Activated T-helper 1 cell treated with anti-CD3 and anti-CD28 coated beads, Interleukin-12 subunit alpha, Interleukin-12 subunit beta, Interleukin-2, Interleukin-4 antibody, amounts not matched to agents 30 ng/mL and 10 ng/mL and 1 ng/mL, durations not matched to agents 14 hours and 24 hours and 36 hours (primary cell): Measurements from ENCODE around the gene FAM156A. TPM values are rescaled to one million over a fixed set of nuclear protein-coding genes. Genes with fewer than 3 reads are reported as not detected.
"Not testable (repeated sequence)": the region's sequence is repeated elsewhere in the genome, so short reads cannot be mapped to it uniquely, and the experiment has no call there.

ENCODE experiments used
- DNase-seq: peaks from one replicate; pipeline ENCODE4 v3.0.0; 2021; ENCODE audit warnings: low spot score
- H3K27ac Mint-ChIP-seq: one replicate; pipeline ENCODE4 v1.8.0; 2021; ENCODE audit warnings: mild to moderate bottlenecking, mixed read lengths
- H3K27me3 Mint-ChIP-seq: one replicate; pipeline ENCODE4 v1.8.0; 2022; ENCODE audit warnings: mild to moderate bottlenecking, moderate library complexity, mixed read lengths; ENCODE audit not compliant: insufficient read depth
- H3K36me3 Mint-ChIP-seq: one replicate; pipeline ENCODE4 v1.8.0; 2021; ENCODE audit warnings: low read depth, mixed read lengths
- H3K4me1 Mint-ChIP-seq: one replicate; pipeline ENCODE4 v1.8.0; 2021; ENCODE audit warnings: low read depth, mixed read lengths
- H3K4me3 Mint-ChIP-seq: one replicate; pipeline ENCODE4 v1.8.0; 2021; ENCODE audit warnings: mild to moderate bottlenecking, moderate library complexity, mixed read lengths
- H3K9me3 Mint-ChIP-seq: one replicate; pipeline ENCODE4 v1.8.0; 2021; ENCODE audit warnings: mixed read lengths
- intact Hi-C: fragments of 100-400 bp; cut with micrococcal nuclease; formaldehyde crosslinking; loops from one replicate; pipeline ENCODE4 v1.15.1; 2024
- total RNA-seq: library from RNA; stranded (reverse); gene quantifications from 2 replicates; pipeline ENCODE4 v1.2.3, GENCODE V29; 2022

Gene FAM156A
- total RNA-seq, 1 donor from 2014 or later = 24.1 TPM

GRCh38 chrX:52947501-52947900, 10.8 kb downstream of the FAM156A start:
- intact Hi-C loops, H3K9me3 Mint-ChIP-seq, H3K4me1 Mint-ChIP-seq, H3K27me3 Mint-ChIP-seq, DNase-seq, H3K4me3 Mint-ChIP-seq, H3K27ac Mint-ChIP-seq, H3K36me3 Mint-ChIP-seq: not testable (repeated sequence)

GRCh38 chrX:52945838-52946494, 12.4 kb downstream of the FAM156A start:
- H3K27me3 Mint-ChIP-seq, DNase-seq, H3K9me3 Mint-ChIP-seq, H3K4me1 Mint-ChIP-seq, H3K27ac Mint-ChIP-seq, H3K4me3 Mint-ChIP-seq, H3K36me3 Mint-ChIP-seq, intact Hi-C loops: not testable (repeated sequence)

GRCh38 chrX:52941728-52942127, 16.6 kb downstream of the FAM156A start:
- H3K4me1 Mint-ChIP-seq, H3K36me3 Mint-ChIP-seq, DNase-seq, H3K9me3 Mint-ChIP-seq, H3K27ac Mint-ChIP-seq, intact Hi-C loops, H3K4me3 Mint-ChIP-seq, H3K27me3 Mint-ChIP-seq: not testable (repeated sequence)

GRCh38 chrX:52940704-52941103, 17.6 kb downstream of the FAM156A start:
- H3K4me1 Mint-ChIP-seq, H3K27me3 Mint-ChIP-seq: not testable (repeated sequence)

GRCh38 chrX:52935470-52935784, 22.9 kb downstream of the FAM156A start:
- DNase-seq, intact Hi-C loops, H3K36me3 Mint-ChIP-seq, H3K4me1 Mint-ChIP-seq, H3K27me3 Mint-ChIP-seq, H3K9me3 Mint-ChIP-seq: not testable (repeated sequence)
- peak overlapping the region; percentile 85 for H3K4me3 Mint-ChIP-seq
- H3K27ac Mint-ChIP-seq = peak overlapping the region; percentile 98

More at GRCh38 chrX:52940704-52941103, 17.6 kb downstream of the FAM156A start:
- H3K27ac Mint-ChIP-seq, DNase-seq, H3K36me3 Mint-ChIP-seq, H3K4me3 Mint-ChIP-seq, intact Hi-C loops, H3K9me3 Mint-ChIP-seq: not testable (repeated sequence)

GRCh38 chrX:52934704-52935469, 23.4 kb downstream of the FAM156A start:
- no peaks in the 10 kb centered on the region for H3K4me1 Mint-ChIP-seq
- intact Hi-C loops = no loop called here
- peak; percentile 85 for DNase-seq
- peak overlapping the region; percentile 85 for H3K4me3 Mint-ChIP-seq
- no peaks in the 10 kb centered on the region for H3K9me3 Mint-ChIP-seq
- H3K27me3 Mint-ChIP-seq = no peaks in the 10 kb centered on the region
- H3K27ac Mint-ChIP-seq = peak overlapping the region; percentile 98
- no peaks in the 10 kb centered on the region for H3K36me3 Mint-ChIP-seq

GRCh38 chrX:52933976-52934703, 24.2 kb downstream of the FAM156A start:
- DNase-seq = no peak
- Mint-ChIP-seq H3K27ac (peak overlapping the region; percentile 98), H3K4me3 (peak overlapping the region; percentile 85), H3K36me3 (no peaks in the 10 kb centered on the region), H3K4me1 (no peaks in the 10 kb centered on the region), H3K9me3 (no peaks in the 10 kb centered on the region), H3K27me3 (no peaks in the 10 kb centered on the region)
- intact Hi-C loops = no loop called here

GRCh38 chrX:52933213-52933612, 25.1 kb downstream of the FAM156A start:
- Mint-ChIP-seq H3K4me3 (no peak overlapping the region), H3K27me3 (no peaks in the 10 kb centered on the region), H3K9me3 (no peaks in the 10 kb centered on the region), H3K4me1 (no peaks in the 10 kb centered on the region), H3K27ac (no peak overlapping the region), H3K36me3 (no peaks in the 10 kb centered on the region)
- no peak for DNase-seq
- intact Hi-C loops = no loop called here

- H3K9me3 Mint-ChIP-seq, DNase-seq, H3K27me3 Mint-ChIP-seq, H3K4me1 Mint-ChIP-seq, intact Hi-C loops, H3K4me3 Mint-ChIP-seq, H3K27ac Mint-ChIP-seq, H3K36me3 Mint-ChIP-seq: not testable (repeated sequence)
Measured at GRCh38 chrX:52930214-52930613, 28.1 kb downstream of the FAM156A start.

GRCh38 chrX:52923781-52924241, 34.5 kb downstream of the FAM156A start:
- no peaks in the 10 kb centered on the region for H3K9me3 Mint-ChIP-seq
- H3K27ac Mint-ChIP-seq = no peak overlapping the region
- H3K27me3 Mint-ChIP-seq = peaks cover 5% of the 10 kb centered on the region
- H3K36me3 Mint-ChIP-seq = no peaks in the 10 kb centered on the region
- DNase-seq = no peak
- H3K4me3 Mint-ChIP-seq = no peak overlapping the region
- H3K4me1 Mint-ChIP-seq = peaks cover 10% of the 10 kb centered on the region
- intact Hi-C loops = no loop called here

- H3K4me1 Mint-ChIP-seq, H3K27ac Mint-ChIP-seq, H3K9me3 Mint-ChIP-seq, H3K4me3 Mint-ChIP-seq, H3K36me3 Mint-ChIP-seq, DNase-seq, intact Hi-C loops, H3K27me3 Mint-ChIP-seq: not testable (repeated sequence)
Measured at GRCh38 chrX:52914704-52915103, 43.6 kb downstream of the FAM156A start.

- H3K27me3 Mint-ChIP-seq, DNase-seq, H3K27ac Mint-ChIP-seq, H3K4me3 Mint-ChIP-seq, H3K4me1 Mint-ChIP-seq, intact Hi-C loops, H3K36me3 Mint-ChIP-seq, H3K9me3 Mint-ChIP-seq: not testable (repeated sequence)
Measured at GRCh38 chrX:52913681-52914080, 44.6 kb downstream of the FAM156A start.

- intact Hi-C loops, H3K4me1 Mint-ChIP-seq, H3K4me3 Mint-ChIP-seq: not testable (repeated sequence)
Measured at GRCh38 chrX:52909313-52909969, 48.9 kb downstream of the FAM156A start.

More at GRCh38 chrX:52909313-52909969, 48.9 kb downstream of the FAM156A start:
- not testable (repeated sequence) for H3K27me3 Mint-ChIP-seq, H3K9me3 Mint-ChIP-seq, DNase-seq, H3K36me3 Mint-ChIP-seq, H3K27ac Mint-ChIP-seq
